GM21381 (cell line): ENCODE data around the gene ARHGEF10L.

Experiments used
- ATAC-seq: cut with Tn5 transposase; IDR thresholded peaks from one replicate; pipeline ENCODE4 v1.9.1; 2021; ENCODE audit warnings: mild to moderate bottlenecking, moderate library complexity; ENCODE audit not compliant: unreplicated experiment

The ARHGEF10L gene

GRCh38 chr1:17568014-17568900 is 28.8 kb downstream of the ARHGEF10L start:
- ATAC-seq: no peak

GRCh38 chr1:17569200-17570139 is 30.0 kb downstream of the ARHGEF10L start:
- no peak for ATAC-seq

- ATAC-seq: no peak
These were observed 30.7 kb downstream of the ARHGEF10L start for GRCh38 chr1:17570228-17570627.

DNA sequence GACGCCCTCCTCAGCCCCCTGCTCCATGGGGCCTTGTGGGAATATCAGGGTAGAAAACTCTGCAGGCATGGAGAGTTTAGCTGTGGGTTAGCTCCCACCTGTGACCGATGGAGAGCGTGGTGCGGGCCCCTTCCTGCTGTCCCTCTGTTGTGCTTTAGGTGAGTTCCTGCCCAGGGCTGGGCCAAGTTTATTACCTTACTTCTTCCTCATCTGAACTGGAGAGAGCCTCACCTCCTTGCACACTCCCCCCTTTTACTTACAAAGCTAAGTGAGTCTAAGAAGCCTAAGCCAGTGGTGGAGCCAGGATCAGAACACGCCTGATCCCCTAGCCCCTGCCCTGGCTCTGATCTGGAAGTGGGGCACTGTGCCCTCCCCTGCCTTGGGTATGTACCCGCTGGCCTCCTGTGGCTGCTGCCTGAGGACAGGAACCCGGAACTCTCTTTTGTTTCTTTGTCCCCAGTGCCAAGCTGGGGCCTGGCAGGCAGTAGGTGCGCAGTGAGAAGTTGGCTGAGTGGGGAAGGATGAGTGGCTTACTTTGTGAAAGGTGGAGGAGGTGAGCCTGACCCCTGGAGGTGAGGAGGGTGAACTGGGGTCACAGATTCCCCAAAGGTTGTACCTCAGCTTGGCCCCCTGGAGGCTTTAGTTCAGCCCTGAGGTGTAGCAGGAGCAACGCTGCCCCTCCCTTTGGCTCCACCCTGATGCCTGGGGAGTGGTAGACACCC is 32.9 kb downstream of the ARHGEF10L start:
- ATAC-seq: no peak

DNA sequence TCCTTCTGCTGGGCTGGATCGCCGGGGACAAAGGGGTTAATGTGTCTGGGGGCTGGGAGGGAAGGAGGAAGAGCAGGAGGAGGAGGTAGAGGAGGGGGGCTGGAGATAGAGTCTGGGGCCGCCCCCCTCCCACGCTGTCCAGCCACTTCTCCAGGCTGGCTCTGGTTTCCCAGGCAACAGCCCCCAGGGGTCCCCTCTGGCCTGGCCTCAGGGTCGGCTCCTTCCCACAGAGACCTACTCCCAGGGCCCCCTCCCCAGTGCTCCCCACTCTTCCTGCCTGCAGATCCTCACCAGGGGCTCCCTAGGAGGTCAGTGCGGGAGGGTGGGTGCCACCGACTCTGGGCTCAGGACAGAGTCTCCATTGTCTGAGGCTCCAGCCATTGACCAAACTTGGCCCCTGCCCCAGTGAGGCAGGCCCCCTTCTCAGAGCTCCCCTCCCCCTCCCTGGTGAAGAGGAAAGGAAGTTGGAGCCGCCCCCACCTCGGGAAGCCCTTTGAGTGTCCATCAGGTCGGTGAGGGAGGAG is 34.1 kb downstream of the ARHGEF10L start:
- ATAC-seq: no peak

GRCh38 chr1:17574516-17574915 is 35.0 kb downstream of the ARHGEF10L start:
- no peak for ATAC-seq

- ATAC-seq: no peak
These were observed 36.5 kb downstream of the ARHGEF10L start for GRCh38 chr1:17575797-17576518.

DNA sequence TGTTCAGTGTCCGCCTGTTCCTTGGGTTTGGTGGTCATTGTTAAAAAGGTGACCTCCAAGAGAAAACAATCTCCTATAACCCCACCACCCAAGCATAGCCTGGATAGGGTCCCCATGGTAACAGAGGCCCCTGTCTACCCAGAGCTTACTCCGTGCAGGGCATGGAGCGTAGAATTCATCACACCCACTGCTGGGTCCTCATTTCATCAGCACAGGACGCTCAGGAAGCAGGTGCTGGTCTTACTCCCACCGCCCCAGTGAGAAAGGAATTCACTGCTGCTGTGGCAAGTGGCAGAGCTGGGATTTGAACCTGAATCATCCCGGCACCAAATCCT is 37.0 kb downstream of the ARHGEF10L start:
- ATAC-seq: no peak

DNA sequence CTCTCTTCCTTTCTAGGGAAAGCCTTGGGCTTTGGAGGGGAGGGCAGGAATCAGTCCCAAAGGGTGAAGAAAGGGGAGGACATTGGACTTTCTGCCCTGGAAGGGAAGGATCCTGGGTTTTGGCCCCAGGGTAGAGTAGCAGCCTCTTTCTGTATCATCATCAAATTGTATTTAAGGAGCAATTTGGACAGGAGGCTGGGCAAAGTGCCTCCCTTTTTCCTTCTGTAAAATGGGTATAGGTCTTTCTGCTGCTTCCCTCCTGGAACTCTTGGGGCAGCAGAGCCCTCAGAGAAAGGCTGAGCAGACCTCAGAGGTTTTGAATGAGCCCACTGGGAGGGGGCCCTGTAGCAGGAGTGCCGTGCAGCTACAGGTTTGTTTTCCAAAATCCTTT is 38.4 kb downstream of the ARHGEF10L start:
- no peak for ATAC-seq

GRCh38 chr1:17579951-17580939 is 40.7 kb downstream of the ARHGEF10L start:
- no peak for ATAC-seq

DNA sequence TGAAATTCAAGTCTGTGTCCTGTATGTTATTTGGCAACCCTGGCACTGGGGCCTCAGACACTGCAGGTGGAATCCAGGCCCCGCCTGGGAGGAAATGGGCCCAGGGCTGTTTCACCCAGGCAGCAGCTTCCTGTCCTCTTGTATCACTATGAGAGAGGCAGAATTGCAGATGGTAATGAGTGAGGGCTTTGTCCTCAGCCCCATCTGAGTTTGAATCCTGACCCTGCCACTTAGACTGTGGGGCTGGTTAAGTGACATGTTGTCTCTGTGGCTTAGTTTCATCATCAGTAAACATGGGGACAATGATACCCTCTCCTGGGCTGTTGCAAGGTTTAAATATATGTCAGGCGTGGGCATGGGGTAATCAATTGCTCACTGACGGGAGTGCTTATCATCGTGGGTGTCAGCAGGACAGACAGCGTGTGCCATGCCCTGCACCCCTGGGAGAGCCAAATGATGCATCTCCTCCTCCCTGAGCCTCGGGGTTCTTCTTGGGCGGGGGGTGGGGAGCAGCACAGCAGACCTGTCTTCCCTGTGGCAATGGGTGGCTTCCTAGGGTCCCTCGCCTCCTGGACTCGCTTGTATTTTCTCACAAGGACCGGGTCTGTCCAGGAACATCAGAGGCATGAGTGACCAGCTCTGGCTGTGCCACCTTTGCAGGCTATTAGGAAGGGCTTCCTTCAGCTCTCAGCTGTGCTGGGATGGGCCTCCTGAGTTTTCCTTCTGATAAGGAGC is 42.1 kb downstream of the ARHGEF10L start:
- ATAC-seq: no peak

- no peak for ATAC-seq
These were observed 42.8 kb downstream of the ARHGEF10L start for GRCh38 chr1:17582124-17582774.

DNA sequence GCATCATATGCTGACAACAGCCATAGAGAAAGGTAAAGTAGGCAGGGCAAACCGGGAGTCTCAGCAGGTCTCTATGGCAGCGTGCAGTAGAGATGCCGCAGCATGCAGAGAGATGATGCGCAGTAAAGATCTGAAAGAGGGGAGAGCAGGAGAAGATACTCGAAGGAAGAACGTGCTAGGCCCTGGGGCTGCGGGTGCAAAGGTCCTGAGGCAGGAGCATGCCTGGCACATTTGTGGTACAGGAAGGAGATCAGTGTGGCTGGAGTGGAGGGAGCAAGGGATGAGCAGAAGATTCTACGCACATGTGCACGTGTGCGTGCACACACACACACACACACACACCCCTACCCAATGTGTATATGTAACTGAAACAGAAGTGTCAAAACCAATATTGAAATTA is 45.0 kb downstream of the ARHGEF10L start:
- ATAC-seq: no peak

DNA sequence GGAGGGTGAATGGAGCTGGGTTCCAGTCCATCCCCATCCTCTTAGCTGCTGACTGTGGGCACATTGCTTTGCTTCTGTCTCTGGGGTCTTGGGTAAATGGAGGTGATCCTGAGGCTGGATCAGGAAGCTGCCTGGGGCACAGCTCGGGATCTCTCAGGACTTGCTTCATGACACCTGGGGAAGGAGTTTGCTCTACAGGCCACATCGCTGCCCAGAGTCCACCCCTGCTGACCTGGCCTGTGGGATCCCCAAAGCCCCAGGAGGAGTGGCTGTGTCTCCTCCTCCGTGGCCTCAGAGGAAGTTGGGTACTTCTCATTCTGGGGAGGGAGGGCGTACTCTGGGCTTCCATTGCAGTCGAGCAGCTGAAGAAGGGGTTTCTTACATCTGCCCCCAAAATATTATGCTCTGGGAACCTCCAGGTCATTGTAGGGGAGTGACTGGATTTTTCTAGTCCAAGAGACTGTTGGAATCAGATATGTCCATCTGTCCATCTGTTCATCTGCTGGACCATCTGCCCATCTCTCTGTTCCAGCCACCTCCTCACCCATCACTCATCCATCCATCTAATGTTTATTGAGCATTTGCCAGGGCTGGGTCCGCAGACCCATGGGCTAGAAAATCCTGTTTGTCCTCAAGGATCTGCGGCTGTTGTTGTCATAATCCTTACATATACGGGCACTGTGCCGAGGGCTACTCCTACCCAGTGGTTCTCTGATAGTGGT is 45.9 kb downstream of the ARHGEF10L start:
- ATAC-seq: no peak

DNA sequence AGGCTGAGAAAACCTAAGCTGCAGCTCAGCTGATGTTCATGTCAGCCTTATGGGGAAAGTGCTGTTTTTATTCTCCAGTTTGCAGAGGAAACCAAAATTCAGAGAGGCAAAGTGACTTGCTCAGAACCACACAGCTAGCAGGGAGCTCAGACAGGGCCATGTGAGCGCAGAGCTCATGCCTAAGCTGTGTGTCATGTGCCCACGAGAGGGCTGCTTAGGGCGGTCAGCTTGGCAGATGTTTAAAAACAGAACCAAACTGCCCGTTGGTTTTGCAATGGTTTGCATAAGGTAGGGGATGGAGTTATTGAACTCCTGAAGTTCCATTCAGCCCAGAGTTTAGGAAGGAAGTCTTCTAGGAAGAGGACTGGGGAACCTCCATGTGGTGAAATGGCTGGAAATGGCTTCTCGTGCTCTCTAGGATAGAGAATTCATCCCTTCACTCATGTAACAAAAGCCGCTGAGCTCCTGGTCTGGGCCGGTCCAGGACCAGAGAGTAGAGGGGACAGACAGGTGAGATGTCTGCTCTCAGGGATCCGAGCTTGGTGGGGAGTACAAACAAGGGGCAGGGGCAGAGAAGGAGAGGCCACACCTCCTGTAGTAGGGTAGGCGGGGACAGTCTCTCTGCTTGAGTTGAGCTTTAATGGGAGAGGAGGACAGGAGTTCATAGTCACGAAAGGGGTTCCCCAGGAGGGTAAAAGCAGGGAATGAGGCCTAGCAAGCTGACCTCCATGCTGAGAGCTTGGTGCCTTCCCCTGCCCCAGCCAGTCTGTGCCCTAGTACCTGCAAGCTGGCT is 46.9 kb downstream of the ARHGEF10L start:
- no peak for ATAC-seq

DNA sequence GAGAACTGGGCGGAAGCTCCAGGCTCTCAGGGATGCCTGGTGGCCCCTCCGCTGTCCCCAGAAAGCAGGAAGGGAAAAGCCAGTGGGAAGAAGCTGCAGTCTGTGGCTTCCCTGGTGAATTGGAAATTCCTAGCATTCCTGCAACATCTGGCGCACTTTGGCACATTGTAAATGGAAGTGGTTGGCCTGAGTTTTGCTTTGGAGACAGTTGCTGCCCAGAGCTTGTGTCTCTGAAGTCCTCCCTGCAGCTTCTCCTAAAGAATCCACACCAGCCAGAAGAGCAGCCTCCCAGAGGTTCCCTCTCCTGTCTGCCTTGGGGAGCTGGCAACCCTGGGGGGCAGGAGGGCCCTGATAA is 48.2 kb downstream of the ARHGEF10L start:
- no peak for ATAC-seq
